GM18870 (cell line): Measurements from ENCODE around the gene STOM.
"Not testable (repeated sequence)": the region's sequence is repeated elsewhere in the genome, so short reads cannot be mapped to it uniquely, and the experiment has no call there.

Experiments
- ATAC-seq: cut with Tn5 transposase; IDR thresholded peaks from one replicate; pipeline ENCODE4 v1.9.1; 2021; ENCODE audit warnings: moderate library complexity; ENCODE audit not compliant: unreplicated experiment

STOM gene

GRCh38 chr9:121302786-121303185, 67.3 kb downstream of the STOM start:
- ATAC-seq: no peak

- ATAC-seq: no peak
Measured at GRCh38 chr9:121302341-121302740, 67.7 kb downstream of the STOM start.

- ATAC-seq: no peak
Measured at GRCh38 chr9:121301881-121302286, 68.2 kb downstream of the STOM start.

- ATAC-seq: no peak
Measured at GRCh38 chr9:121300283-121301119, 69.5 kb downstream of the STOM start.

GRCh38 chr9:121299467-121300282, 70.4 kb downstream of the STOM start:
- no peak for ATAC-seq

GRCh38 chr9:121298689-121299466, 71.2 kb downstream of the STOM start:
- ATAC-seq: no peak

GRCh38 chr9:121298016-121298538, 72.0 kb downstream of the STOM start:
- no peak for ATAC-seq

GRCh38 chr9:121297389-121297788, 72.7 kb downstream of the STOM start:
- ATAC-seq: no peak

- no peak for ATAC-seq
Measured at GRCh38 chr9:121296213-121297127, 73.6 kb downstream of the STOM start.

- ATAC-seq: no peak
Measured at GRCh38 chr9:121295662-121296191, 74.3 kb downstream of the STOM start.

- ATAC-seq: no peak
Measured at GRCh38 chr9:121294866-121295661, 75.0 kb downstream of the STOM start.

- no peak for ATAC-seq
Measured at GRCh38 chr9:121294151-121294743, 75.8 kb downstream of the STOM start.

- ATAC-seq: no peak
Measured at GRCh38 chr9:121292801-121293241, 77.2 kb downstream of the STOM start.

- ATAC-seq: no peak
Measured at GRCh38 chr9:121292051-121292450, 78.0 kb downstream of the STOM start.

GRCh38 chr9:121291536-121291935, 78.5 kb downstream of the STOM start:
- not testable (repeated sequence) for ATAC-seq

- no peak for ATAC-seq
Measured at GRCh38 chr9:121289772-121290370, 80.2 kb downstream of the STOM start.

GRCh38 chr9:121289026-121289771, 80.9 kb downstream of the STOM start:
- no peak for ATAC-seq
